NCI-H2081 (cell line): ENCODE data around the gene PGS1.

Source experiments
- DNase-seq, 2 experiments: peaks; one replicate each; lab custom pipeline; 2025; lab: John Stamatoyannopoulos, UW

PGS1 gene

GRCh38 chr17:78346605-78347250, 31.7 kb upstream of the PGS1 start:
- DNase-seq: no peak

GRCh38 chr17:78347453-78347852, 31.0 kb upstream of the PGS1 start:
- no peak for DNase-seq

DNA sequence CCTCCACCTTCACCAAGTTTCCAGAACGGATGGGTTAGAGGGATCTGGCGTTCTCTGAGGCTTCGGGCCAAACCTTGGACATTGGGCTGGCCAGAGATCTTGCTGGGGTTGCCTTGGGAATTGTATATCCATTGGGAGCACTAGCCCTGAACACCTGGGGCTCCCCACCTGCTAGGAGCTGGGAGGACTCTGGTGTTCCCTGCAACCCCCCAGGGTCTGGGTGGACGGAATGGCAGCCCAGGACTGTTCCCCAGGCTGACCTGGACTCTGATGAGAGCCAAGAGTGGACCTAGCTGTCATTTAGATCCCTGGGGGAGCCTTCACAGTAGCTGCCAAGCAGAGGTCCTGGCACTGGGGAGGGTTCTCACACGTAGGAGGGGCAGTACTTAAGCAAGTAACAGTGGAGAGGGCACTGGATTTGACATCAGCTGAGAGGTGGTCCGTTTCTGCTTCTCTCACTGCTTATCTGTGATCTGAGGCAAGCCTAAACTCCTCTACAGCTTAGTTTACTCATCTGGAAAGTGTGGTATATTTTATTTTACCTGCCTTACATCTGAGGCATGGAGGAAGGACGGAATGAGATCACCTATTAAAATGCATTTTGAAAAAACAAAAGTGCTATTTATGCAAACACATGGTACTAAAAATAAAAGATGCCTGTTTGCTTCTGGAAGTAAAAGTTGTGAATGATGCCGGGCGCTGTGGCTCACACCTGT, 30.2 kb upstream of the PGS1 start:
- DNase-seq: no peak

GRCh38 chr17:78349891-78350642, 28.4 kb upstream of the PGS1 start:
- no peak for DNase-seq

GRCh38 chr17:78351449-78352006, 26.9 kb upstream of the PGS1 start:
- peak in 1 of 2 experiments; percentile 19 for DNase-seq

GRCh38 chr17:78353834-78354233, 24.6 kb upstream of the PGS1 start:
- DNase-seq: no peak

- no peak for DNase-seq
These were observed 23.3 kb upstream of the PGS1 start for GRCh38 chr17:78355045-78355641.

GRCh38 chr17:78355701-78356100, 22.7 kb upstream of the PGS1 start:
- no peak for DNase-seq

DNA sequence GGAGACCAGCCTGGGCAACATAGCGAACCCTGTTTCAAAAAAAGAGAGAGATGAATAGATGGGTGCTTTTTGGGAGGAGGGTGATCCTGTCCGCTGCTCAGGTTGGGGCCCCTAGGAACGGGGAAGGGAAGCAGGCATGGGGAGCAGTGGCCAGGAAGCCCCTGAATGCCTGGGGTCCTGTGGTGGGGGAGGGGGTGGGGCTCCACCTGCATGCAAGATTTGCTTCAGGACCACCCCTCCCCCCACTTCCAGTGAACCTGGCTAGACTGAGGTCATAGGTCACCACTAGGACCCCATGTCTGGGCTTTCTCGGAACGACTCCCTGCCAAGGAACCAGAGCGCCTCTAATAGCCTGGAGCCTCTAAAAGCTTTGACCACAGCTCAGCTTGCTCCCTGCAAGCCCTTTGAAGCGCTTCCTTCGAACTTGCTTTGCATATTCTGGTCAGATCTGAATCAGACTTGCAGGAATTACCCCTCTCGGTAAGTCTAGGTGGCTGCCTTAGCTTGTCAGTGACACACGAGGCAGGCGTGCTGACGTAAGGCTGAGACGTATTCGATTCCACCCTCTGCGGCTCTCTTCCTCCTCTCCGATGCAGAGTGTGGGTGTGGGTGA, 22.2 kb upstream of the PGS1 start:
- DNase-seq: no peak

- DNase-seq: no peak
These were observed 21.3 kb upstream of the PGS1 start for GRCh38 chr17:78357177-78357586.

DNA sequence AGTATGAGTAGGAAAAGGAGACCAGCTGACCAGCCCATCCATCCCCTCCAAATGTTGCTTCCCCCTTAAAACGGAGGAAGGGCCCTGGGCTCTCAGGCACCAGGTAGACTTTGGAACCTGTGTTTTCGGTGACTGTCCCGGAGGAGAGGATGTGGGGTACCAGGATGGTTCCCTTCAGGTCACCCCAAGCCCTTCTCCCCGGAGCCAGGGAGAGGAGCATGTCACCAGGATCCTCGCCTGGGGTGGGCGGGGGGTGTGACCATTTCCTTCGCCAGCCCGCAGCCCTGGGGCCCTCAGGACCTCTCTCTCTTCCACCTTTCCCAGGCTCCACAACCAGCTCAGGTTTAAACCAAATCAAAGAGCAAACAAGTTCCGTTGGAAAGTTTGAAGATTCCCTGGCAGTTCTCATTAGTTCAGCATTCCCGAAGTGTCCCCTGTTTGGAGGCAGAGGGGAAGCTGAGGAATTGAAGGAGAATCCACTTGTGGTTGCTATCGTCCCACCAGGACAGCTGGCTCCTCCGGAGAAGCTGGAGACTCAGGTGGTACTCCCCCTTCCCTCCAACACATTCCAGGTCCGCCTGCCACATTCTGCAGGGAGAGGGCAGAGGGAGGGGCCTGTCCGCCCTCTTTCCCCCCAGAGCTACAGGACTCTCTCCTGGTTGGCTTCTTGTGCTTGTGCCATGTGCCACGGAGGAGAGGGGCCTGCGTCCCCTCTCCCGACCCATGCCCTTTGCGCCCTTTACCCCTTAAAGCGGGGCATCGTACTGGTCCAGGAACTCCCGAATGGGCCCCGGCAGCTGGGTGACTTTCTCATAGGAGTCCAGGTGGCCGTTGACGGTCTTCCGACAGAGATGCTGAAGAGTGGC, 20.5 kb upstream of the PGS1 start:
- DNase-seq: no peak

- DNase-seq: no peak
These were observed 19.7 kb upstream of the PGS1 start for GRCh38 chr17:78358538-78359320.

- DNase-seq: no peak
These were observed 19.0 kb upstream of the PGS1 start for GRCh38 chr17:78359321-78359996.

GRCh38 chr17:78359997-78360370, 18.5 kb upstream of the PGS1 start, which contains the start of gene SOCS3:
Gene SOCS3, minus strand, starts transcription at chr17:78360077. Its CDS starts 982 bp downstream, at chr17:78359095.
- peak; percentile 79 to 84 for DNase-seq

DNA sequence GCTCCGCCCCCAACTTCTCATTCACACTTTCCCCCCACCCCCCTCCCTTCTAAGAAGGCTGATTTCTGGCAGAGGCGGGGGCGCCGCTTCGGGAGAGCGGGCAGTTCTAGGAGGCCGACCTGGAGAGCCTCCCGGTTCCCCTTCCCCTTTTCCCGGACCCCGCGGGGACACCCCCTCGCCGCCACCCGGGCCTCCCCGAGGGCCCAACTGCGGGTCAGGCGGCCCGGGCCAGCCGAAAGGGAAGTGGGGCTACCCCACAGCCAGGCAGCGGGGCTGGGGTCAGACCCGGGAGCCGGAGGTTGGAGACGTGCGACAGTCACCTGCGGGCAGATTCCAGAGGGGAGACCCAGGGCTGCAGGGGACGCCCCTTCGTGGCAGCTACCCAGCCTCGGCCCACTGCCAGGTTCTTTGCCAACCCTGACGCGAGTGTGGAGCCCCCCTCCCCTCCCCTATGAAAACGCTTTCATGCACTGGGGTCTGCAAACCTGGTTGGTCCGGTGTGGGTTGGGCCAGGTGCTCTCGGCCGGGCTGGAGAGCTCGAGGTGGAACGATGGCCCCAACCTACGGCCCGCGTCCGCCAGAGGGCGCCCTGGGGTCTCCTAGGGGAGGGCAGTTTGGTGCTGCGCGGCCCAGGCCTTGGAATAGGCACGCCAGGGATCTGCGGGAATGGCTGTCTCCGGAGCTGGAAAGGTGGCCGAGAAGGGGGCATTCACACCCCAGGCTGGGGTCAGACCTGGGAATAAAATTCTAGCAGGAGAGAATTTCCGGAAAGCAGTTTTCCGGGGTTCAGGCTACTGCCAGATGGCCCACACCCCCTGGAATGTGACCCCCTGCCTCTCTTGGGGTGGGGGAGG, 17.9 kb upstream of the PGS1 start:
- DNase-seq: peak; percentile 82 to 90

- DNase-seq: no peak
These were observed 17.2 kb upstream of the PGS1 start for GRCh38 chr17:78361225-78361701.

- no peak for DNase-seq
These were observed 16.2 kb upstream of the PGS1 start for GRCh38 chr17:78362232-78362631.

DNA sequence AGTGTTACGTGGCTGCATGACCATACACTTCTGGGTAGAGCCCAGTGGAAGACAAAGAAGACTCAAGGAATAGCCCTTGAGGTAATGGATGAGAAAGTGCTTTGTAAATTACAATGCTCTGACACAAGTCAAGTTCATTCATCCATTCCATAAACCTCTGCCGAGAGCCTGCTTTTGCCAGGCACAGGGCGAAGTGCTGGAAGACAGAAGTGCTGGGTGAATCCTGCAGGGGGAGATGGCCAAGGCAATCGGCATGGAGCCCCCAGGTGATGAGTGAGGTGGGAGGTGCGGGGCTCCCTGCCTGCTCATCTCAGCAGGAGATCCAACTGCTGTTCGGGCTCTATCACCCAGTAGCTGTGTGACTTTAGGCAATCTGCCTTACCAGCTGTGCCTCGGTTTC, 15.8 kb upstream of the PGS1 start:
- no peak for DNase-seq
